A673 (cell line): Measurements from ENCODE around the gene PADI3. TPM values are rescaled to one million over a fixed set of nuclear protein-coding genes. Genes with fewer than 3 reads are reported as not detected.

Source experiments
- BruUV-seq: library from RNA; stranded (reverse); fragments of 400-500 nt; replicated peaks from 2 replicates; lab custom pipeline; 2021; lab: Mats Ljungman, UMichigan
- CTCF ChIA-PET: fragments of 300-600 bp; sonication (Branson Sonifier 250); formaldehyde crosslinking; loops from one replicate; lab custom pipeline; 2022; ENCODE audit warnings: antibody characterized with exemption; lab: Charles Lee
- POLR2A ChIA-PET: fragments of 300-600 bp; sonication (Branson Sonifier 250); formaldehyde crosslinking; loops from one replicate; lab custom pipeline; 2022; ENCODE audit warnings: antibody characterized with exemption; ENCODE audit not compliant: low non-redundant PET; lab: Charles Lee
- DNase-seq: peaks from one replicate; pipeline ENCODE4 v3.0.0-alpha.2; 2015; ENCODE audit warnings: low spot score
- H3K27ac ChIP-seq: fragments of 200-600 bp; sonication (generic); 2 replicates; pipeline ENCODE4 v1.5.1; 2016; ENCODE audit warnings: mixed run types, low read depth, mild to moderate bottlenecking, mixed read lengths, antibody characterized with exemption, low read length; ENCODE audit not compliant: poor library complexity, severe bottlenecking
- H3K27me3 ChIP-seq: fragments of 200-600 bp; sonication (generic); replicated peaks from 2 replicates; pipeline ENCODE4 v1.6.1; 2017; ENCODE audit warnings: mixed run types, low read depth, mild to moderate bottlenecking, mixed read lengths, antibody characterized with exemption, low read length; ENCODE audit not compliant: insufficient read depth, poor library complexity
- H3K36me3 ChIP-seq: fragments of 200-600 bp; sonication (generic); 2 replicates; pipeline ENCODE4 v1.6.1; 2016; ENCODE audit warnings: mixed run types, mild to moderate bottlenecking, mixed read lengths, antibody characterized with exemption, low read length; ENCODE audit not compliant: insufficient read depth, poor library complexity, severe bottlenecking
- H3K4me1 ChIP-seq: fragments of 200-600 bp; sonication (generic); 2 replicates; pipeline ENCODE4 v1.6.1; 2017; ENCODE audit warnings: mixed run types, mild to moderate bottlenecking, mixed read lengths, antibody characterized with exemption, low read length; ENCODE audit not compliant: insufficient read depth, poor library complexity, severe bottlenecking
- H3K4me3 ChIP-seq: fragments of 200-600 bp; sonication (generic); 2 replicates; pipeline ENCODE4 v1.5.1; 2016; ENCODE audit warnings: low read depth, mixed run types, mild to moderate bottlenecking, mixed read lengths, low read length; ENCODE audit not compliant: poor library complexity, severe bottlenecking
- H3K9me3 ChIP-seq: fragments of 200-600 bp; sonication (generic); 2 replicates; pipeline ENCODE4 v1.6.1; 2016; ENCODE audit warnings: mixed run types, low read depth, mild to moderate bottlenecking, mixed read lengths, antibody characterized with exemption, low read length; ENCODE audit not compliant: poor library complexity, severe bottlenecking
- EZH2 ChIP-seq: fragments of 200-600 bp; sonication (generic); IDR thresholded peaks from 2 replicates; pipeline ENCODE4 v1.6.1; 2017; ENCODE audit warnings: borderline replicate concordance, low read depth, mild to moderate bottlenecking, mixed read lengths, antibody characterized with exemption, low read length; ENCODE audit not compliant: poor library complexity, severe bottlenecking
- intact Hi-C: fragments of 100-400 bp; cut with micrococcal nuclease; formaldehyde crosslinking; loops from one replicate; pipeline ENCODE4 v1.10.0; 2022; ENCODE audit not compliant: unreplicated experiment
- total RNA-seq: library from RNA; stranded (reverse); gene quantifications from 2 replicates; pipeline ENCODE4 v1.2.3, GENCODE V29; 2021
- TF ChIP-seq, protein P1 (sequence below): fragments of 300-800, 200-600 bp; sonication (generic); conservative IDR thresholded peaks from 2 replicates; pipeline ENCODE4 v1.5.1; 2017; ENCODE audit warnings: low read depth, mild to moderate bottlenecking, antibody characterized with exemption, low read length, moderate library complexity, mixed read lengths

Gene PADI3
- total RNA-seq, 1 experiment from 2014 or later: 0.26 TPM

DNA sequence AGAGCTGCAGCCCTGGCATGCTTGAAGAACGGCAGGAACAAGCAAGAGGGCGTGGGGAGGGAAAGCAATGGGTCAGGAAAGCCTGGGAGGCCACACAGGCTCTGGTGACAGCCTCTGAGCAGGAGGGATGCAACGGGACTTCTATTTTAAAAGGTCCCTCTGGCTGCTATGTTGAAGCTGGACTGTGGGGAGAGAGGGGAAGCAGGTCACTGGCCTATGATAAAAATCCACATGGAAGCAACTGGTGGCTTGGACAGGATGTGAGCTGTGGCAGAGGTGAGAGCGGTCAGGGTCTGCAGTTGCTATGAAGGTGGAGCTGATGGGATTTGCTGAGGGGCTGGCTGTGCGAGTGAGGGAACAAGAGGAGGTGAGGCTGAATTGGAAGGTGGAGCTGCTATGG is 32.8 kb upstream of the PADI3 start:
- no peak overlapping the region for H3K4me3 ChIP-seq
- BruUV-seq: no TSS peak
- ChIA-PET POLR2A (no interaction called here), CTCF (no interaction called here)
- no peak for DNase-seq
- no peak overlapping the region for H3K27ac ChIP-seq
- H3K27me3 ChIP-seq: no peaks in the 10 kb centered on the region
- TF ChIP-seq, protein P1, sequence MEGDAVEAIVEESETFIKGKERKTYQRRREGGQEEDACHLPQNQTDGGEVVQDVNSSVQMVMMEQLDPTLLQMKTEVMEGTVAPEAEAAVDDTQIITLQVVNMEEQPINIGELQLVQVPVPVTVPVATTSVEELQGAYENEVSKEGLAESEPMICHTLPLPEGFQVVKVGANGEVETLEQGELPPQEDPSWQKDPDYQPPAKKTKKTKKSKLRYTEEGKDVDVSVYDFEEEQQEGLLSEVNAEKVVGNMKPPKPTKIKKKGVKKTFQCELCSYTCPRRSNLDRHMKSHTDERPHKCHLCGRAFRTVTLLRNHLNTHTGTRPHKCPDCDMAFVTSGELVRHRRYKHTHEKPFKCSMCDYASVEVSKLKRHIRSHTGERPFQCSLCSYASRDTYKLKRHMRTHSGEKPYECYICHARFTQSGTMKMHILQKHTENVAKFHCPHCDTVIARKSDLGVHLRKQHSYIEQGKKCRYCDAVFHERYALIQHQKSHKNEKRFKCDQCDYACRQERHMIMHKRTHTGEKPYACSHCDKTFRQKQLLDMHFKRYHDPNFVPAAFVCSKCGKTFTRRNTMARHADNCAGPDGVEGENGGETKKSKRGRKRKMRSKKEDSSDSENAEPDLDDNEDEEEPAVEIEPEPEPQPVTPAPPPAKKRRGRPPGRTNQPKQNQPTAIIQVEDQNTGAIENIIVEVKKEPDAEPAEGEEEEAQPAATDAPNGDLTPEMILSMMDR: no peak
- TF ChIP-seq EZH2: no peak
- peaks cover 22% of the 10 kb centered on the region for H3K4me1 ChIP-seq
- H3K36me3 ChIP-seq: no peaks in the 10 kb centered on the region
- intact Hi-C loops: no loop called here
- H3K9me3 ChIP-seq: no peaks in the 10 kb centered on the region

DNA sequence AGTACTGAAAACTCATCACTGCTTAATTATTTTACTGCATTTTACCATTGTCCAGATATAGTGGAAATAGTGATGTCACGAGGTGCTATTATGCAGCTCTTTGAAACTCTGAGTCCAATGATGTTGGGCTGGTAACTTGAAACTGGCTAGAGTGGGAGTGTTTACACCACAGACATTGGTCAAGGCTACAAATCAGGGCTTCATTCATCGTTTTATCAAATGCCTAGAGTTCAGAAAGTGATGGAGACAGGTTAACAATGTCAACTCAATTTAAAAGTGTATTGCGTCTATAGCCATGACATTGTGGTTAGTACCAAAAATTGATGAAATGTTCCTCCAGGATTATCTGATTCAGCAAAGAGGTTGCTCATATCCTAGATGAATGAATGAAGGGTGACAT is 31.3 kb upstream of the PADI3 start:
- no peaks in the 10 kb centered on the region for H3K27me3 ChIP-seq
- H3K4me3 ChIP-seq: no peak overlapping the region
- H3K36me3 ChIP-seq: no peaks in the 10 kb centered on the region
- peaks cover 9% of the 10 kb centered on the region for H3K4me1 ChIP-seq
- POLR2A ChIA-PET: no interaction called here
- DNase-seq: no peak
- no peak overlapping the region for H3K27ac ChIP-seq
- TF ChIP-seq, protein P1: no peak
- TF ChIP-seq EZH2: no peak
- intact Hi-C loops: no loop called here
- CTCF ChIA-PET: no interaction called here
- no peaks in the 10 kb centered on the region for H3K9me3 ChIP-seq
- BruUV-seq: no TSS peak

GRCh38 chr1:17218939-17219338 is 30.0 kb upstream of the PADI3 start:
- TF ChIP-seq EZH2: no peak
- TF ChIP-seq, protein P1: no peak
- no peaks in the 10 kb centered on the region for H3K27me3 ChIP-seq
- no peaks in the 10 kb centered on the region for H3K4me1 ChIP-seq
- no TSS peak for BruUV-seq
- CTCF ChIA-PET: no interaction called here
- POLR2A ChIA-PET: interaction anchor here (0.6 kb wide), 1 partner anchor 268 kb away, joined by 3 read pairs; no protein-coding TSS in a partner anchor
- no peak overlapping the region for H3K27ac ChIP-seq
- no peaks in the 10 kb centered on the region for H3K36me3 ChIP-seq
- intact Hi-C loops: no loop called here
- H3K4me3 ChIP-seq: no peak overlapping the region
- no peak for DNase-seq
- H3K9me3 ChIP-seq: no peaks in the 10 kb centered on the region
